Neuronal stem cell (in vitro differentiated cells): ENCODE measurements around the gene ARRB2.

Source experiments
- DNase-seq: peaks from one replicate; pipeline ENCODE4 v3.0.0-alpha.2; 2013; ENCODE audit warnings: low spot score
- H2AFZ ChIP-seq: one replicate; pipeline ENCODE4 v1.6.1; 2013; ENCODE audit warnings: mild to moderate bottlenecking, low read length, inconsistent platforms
- H2AK5ac ChIP-seq: 2 replicates; pipeline ENCODE4 v1.6.1; 2013; ENCODE audit warnings: low read depth, mild to moderate bottlenecking, inconsistent platforms, low read length, moderate library complexity, mixed read lengths
- H2BK120ac ChIP-seq: 2 replicates; pipeline ENCODE4 v1.6.1; 2013; ENCODE audit warnings: low read depth, mild to moderate bottlenecking, inconsistent platforms, low read length, moderate library complexity, mixed read lengths
- H2BK12ac ChIP-seq: one replicate; pipeline ENCODE4 v1.6.1; 2013; ENCODE audit warnings: low read length, inconsistent platforms
- H2BK15ac ChIP-seq: 2 replicates; pipeline ENCODE4 v1.6.1; 2013; ENCODE audit warnings: mild to moderate bottlenecking, low read length, inconsistent platforms, mixed read lengths
- H2BK5ac ChIP-seq: one replicate; pipeline ENCODE4 v1.6.1; 2013; ENCODE audit warnings: inconsistent platforms, mild to moderate bottlenecking, low read length, moderate library complexity
- H3K14ac ChIP-seq: one replicate; pipeline ENCODE4 v1.6.1; 2013; ENCODE audit warnings: low read length, inconsistent platforms
- H3K18ac ChIP-seq: 2 replicates; pipeline ENCODE4 v1.6.1; 2013; ENCODE audit warnings: low read length, inconsistent platforms
- H3K23ac ChIP-seq: 2 replicates; pipeline ENCODE4 v1.6.1; 2013; ENCODE audit warnings: low read depth, mild to moderate bottlenecking, mixed read lengths, low read length, inconsistent platforms; ENCODE audit not compliant: poor library complexity
- H3K27ac ChIP-seq: replicated peaks from 3 replicates; pipeline ENCODE4 v1.5.1; 2013; ENCODE audit warnings: low read length, inconsistent platforms
- H3K27me3 ChIP-seq, 3 experiments: 2 replicates each; pipeline ENCODE4 v1.6.1; 2013; ENCODE audit warnings: low read length in 3 of 3, mild to moderate bottlenecking in 2 of 3, inconsistent platforms in 1 of 3, low read depth in 1 of 3, mixed read lengths in 1 of 3, moderate library complexity in 1 of 3; ENCODE audit not compliant: control insufficient read depth in 3 of 3, insufficient read depth in 3 of 3
- H3K36me3 ChIP-seq, 2 donors: replicated peaks in 1 of 2; 2 replicates each; pipeline ENCODE4 v1.6.1; 2013; ENCODE audit warnings: low read length in 2 of 2; ENCODE audit not compliant: control insufficient read depth in 2 of 2, insufficient read depth in 2 of 2
- H3K4ac ChIP-seq: 2 replicates; pipeline ENCODE4 v1.6.1; 2013; ENCODE audit warnings: inconsistent platforms, mild to moderate bottlenecking, low read length, moderate library complexity
- H3K4me1 ChIP-seq, 2 donors: 1 replicate in 1 of 2; 2 replicates in 1 of 2; pipeline ENCODE4 v1.6.1; 2013; ENCODE audit warnings: low read length in 2 of 2, low read depth in 1 of 2; ENCODE audit not compliant: control insufficient read depth in 2 of 2, insufficient read depth in 1 of 2
- H3K4me2 ChIP-seq: one replicate; pipeline ENCODE4 v1.6.1; 2013; ENCODE audit warnings: mild to moderate bottlenecking, low read length, inconsistent platforms; ENCODE audit not compliant: insufficient read depth, poor library complexity, severe bottlenecking
- H3K4me3 ChIP-seq, 2 donors: 2 replicates each; pipeline ENCODE4 v1.5.1; 2013; ENCODE audit warnings: low read length in 2 of 2, mild to moderate bottlenecking in 2 of 2, inconsistent platforms in 1 of 2, moderate library complexity in 1 of 2
- H3K79me1 ChIP-seq: one replicate; pipeline ENCODE4 v1.6.1; 2013; ENCODE audit warnings: low read depth, mild to moderate bottlenecking, inconsistent platforms, low read length, moderate library complexity
- H3K9ac ChIP-seq: one replicate; pipeline ENCODE4 v1.6.1; 2013; ENCODE audit warnings: mild to moderate bottlenecking, low read depth, low read length, inconsistent platforms; ENCODE audit not compliant: poor library complexity
- H3K9me3 ChIP-seq, 2 donors: replicated peaks in 1 of 2; 2 replicates each; pipeline versions ENCODE3 to v1.6.1; 2013; ENCODE audit warnings: low read length in 2 of 2, mild to moderate bottlenecking in 2 of 2, inconsistent platforms in 1 of 2, low read depth in 1 of 2, mixed read lengths in 1 of 2, moderate library complexity in 1 of 2; ENCODE audit not compliant: control insufficient read depth in 2 of 2, insufficient read depth in 1 of 2
- H4K8ac ChIP-seq: one replicate; pipeline ENCODE4 v1.6.1; 2013; ENCODE audit warnings: low read depth, mild to moderate bottlenecking, inconsistent platforms, low read length, moderate library complexity
- H4K91ac ChIP-seq: one replicate; pipeline ENCODE4 v1.6.1; 2013; ENCODE audit warnings: low read length, low read depth, mild to moderate bottlenecking, inconsistent platforms; ENCODE audit not compliant: poor library complexity
- WGBS, 2 donors: extraction: QIAGEN DNeasy Blood & Tissue Kit; methylation state at CpG; one replicate each; pipeline ENCODE4 v1.1.7; 2013; ENCODE audit warnings: missing lambda C conversion rate in 2 of 2, mixed read lengths in 1 of 2; ENCODE audit not compliant: insufficient read length in 2 of 2, insufficient replicate concordance in 1 of 2; ENCODE audit errors: extremely low coverage in 2 of 2; 5-methylcytosine and 5-hydroxymethylcytosine counted together

ARRB2 gene

DNA sequence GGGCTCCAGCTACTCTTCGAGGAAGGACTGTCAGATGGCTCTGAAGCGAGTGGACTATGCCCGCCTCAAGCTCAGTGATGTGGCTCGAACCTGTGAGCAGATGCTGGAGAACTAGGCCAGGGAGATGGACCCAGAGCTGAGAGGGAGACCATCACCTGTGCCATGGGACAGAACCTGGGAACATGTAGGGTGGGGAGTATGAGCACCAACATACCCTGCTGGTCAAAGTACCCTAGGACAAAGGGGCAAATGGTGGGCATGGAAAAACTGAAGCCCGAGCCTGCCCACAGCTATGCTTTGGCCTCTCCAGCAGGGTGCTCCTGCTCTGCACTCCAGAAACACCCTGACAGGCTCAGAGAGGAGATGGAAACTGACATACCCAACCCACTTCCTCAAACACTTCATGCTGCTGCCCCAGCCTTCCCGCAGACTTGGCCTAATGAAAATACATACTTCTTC, 22.7 kb downstream of the ARRB2 start:
- H3K79me1 ChIP-seq, result no peaks in the 10 kb centered on the region
- no peak overlapping the region for H3K18ac ChIP-seq
- no peak overlapping the region for H2BK120ac ChIP-seq
- peaks cover 1 to 8% of the 10 kb centered on the region in 2 donors for H3K36me3 ChIP-seq
- no peak overlapping the region for H3K14ac ChIP-seq
- no peak for DNase-seq
- no peaks in the 10 kb centered on the region for H3K9me3 ChIP-seq
- no peak overlapping the region for H3K9ac ChIP-seq
- H4K8ac ChIP-seq, result no peak overlapping the region
- no peak overlapping the region for H2BK15ac ChIP-seq
- no peak overlapping the region for H3K4me3 ChIP-seq
- no peak overlapping the region for H2BK5ac ChIP-seq
- H3K27ac ChIP-seq, result no peak overlapping the region
- WGBS, 2 donors, result no CpG with 5 or more reads among the region's 6 CpGs
- H2AK5ac ChIP-seq, result no peak overlapping the region
- H2BK12ac ChIP-seq, result no peak overlapping the region
- H2AFZ ChIP-seq, result no peak overlapping the region
- no peak overlapping the region for H4K91ac ChIP-seq
- peaks cover under 1 to 20% (median 8%) of the 10 kb centered on the region in 3 experiments for H3K27me3 ChIP-seq
- no peak overlapping the region for H3K23ac ChIP-seq
- H3K4ac ChIP-seq, result no peak overlapping the region
- H3K4me1 ChIP-seq, result peaks cover 0 to 2% of the 10 kb centered on the region in 2 donors
- no peak overlapping the region for H3K4me2 ChIP-seq

DNA sequence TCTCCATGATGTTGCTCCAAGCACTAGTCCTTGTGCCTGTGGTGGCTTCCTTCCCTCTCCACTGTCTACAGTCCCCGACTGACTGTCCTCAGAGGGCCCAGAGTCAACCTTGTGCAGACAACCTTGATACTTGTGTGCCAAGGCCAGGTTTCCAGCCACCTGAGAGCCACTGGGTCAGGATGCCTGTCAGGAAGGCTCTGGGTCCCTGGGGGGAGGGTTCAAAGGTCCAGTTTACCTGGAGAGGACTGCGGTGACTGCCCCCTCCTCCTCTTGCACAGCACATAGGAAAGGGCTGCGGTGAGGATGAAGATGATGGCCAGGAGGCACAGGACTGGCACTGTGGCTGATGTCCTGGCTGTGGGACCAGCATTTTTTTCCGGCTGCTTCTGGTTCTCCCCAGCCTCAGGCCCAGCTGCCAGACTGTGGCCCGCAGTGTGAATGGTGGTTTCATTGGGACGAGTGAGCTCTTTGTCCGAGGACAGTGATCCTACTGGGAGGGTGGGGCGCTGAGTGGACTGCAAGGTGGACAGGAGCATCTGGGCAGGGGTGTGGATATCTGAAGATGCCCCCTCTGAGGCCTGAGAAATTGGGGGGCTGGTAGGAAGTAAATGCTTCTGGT, 24.5 kb downstream of the ARRB2 start:
- Histone ChIP-seq H3K18ac (no peak overlapping the region), H3K4ac (no peak overlapping the region), H3K27ac (no peak overlapping the region), H2BK15ac (no peak overlapping the region), H3K9me3 (no peaks in the 10 kb centered on the region), H2BK5ac (no peak overlapping the region), H3K23ac (no peak overlapping the region), H3K14ac (no peak overlapping the region), H3K36me3 (peaks cover 1 to 8% of the 10 kb centered on the region in 2 donors), H3K4me2 (no peak overlapping the region), H2BK120ac (no peak overlapping the region), H3K4me1 (peaks cover 3 to 5% of the 10 kb centered on the region in 2 donors), H3K4me3 (no peak overlapping the region), H2AK5ac (no peak overlapping the region), H3K79me1 (no peaks in the 10 kb centered on the region), H3K27me3 (peaks cover 19 to 38% (median 26%) of the 10 kb centered on the region in 3 experiments), H2AFZ (no peak overlapping the region), H2BK12ac (no peak overlapping the region), H4K91ac (no peak overlapping the region), H3K9ac (no peak overlapping the region), H4K8ac (no peak overlapping the region)
- no CpG with 5 or more reads among the region's 8 CpGs for WGBS, 2 donors
- no peak for DNase-seq

DNA sequence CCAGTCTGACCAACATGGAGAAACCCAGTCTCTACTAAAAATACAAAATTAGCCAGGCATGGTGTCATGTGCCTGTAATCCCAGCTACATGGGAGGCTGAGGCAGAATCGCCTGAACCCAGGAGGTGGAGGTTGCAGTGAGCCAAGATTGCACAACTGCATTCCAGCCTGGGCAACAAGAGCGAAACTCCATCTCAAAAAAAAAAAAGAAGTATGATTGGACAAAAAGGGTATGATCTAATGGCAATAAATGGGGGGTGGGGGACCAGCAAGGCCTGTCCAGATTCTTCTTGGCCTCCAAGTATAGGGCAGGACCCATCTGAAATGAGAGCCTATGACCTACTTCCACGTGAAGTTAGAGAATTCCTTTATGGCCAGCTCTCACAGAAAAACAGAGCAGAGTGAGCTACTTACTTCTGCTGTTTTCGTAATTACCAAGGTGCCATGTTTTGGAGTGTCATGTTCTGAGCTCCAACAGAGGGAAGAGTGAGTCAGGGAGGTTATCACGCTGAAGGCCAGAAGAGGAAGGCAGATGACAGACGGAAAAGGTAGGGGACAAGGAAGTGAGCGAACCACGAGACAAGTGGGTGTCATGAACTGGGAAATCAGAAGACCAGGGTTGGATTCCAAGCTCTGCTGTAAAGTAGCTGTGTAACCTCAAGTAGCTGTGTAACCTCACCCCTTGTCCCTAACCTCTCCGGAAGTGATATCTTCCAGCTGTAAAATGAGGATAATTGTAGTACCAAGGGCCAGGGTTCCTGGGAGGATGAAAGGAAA, 25.6 kb downstream of the ARRB2 start:
- Histone ChIP-seq H3K36me3 (peaks cover 1 to 8% of the 10 kb centered on the region in 2 donors), H4K91ac (no peak overlapping the region), H3K9ac (no peak overlapping the region), H3K4ac (no peak overlapping the region), H3K23ac (no peak overlapping the region), H2BK5ac (no peak overlapping the region), H3K27me3 (peaks cover 23 to 49% (median 37%) of the 10 kb centered on the region in 3 experiments), H2BK12ac (no peak overlapping the region), H2BK120ac (no peak overlapping the region), H3K9me3 (no peaks in the 10 kb centered on the region), H4K8ac (no peak overlapping the region), H3K79me1 (no peaks in the 10 kb centered on the region), H3K4me2 (no peak overlapping the region), H3K14ac (no peak overlapping the region), H3K18ac (no peak overlapping the region), H3K4me3 (no peak overlapping the region), H2AK5ac (no peak overlapping the region), H2AFZ (no peak overlapping the region), H3K4me1 (peaks cover 3% of the 10 kb centered on the region in 2 donors), H2BK15ac (no peak overlapping the region), H3K27ac (no peak overlapping the region)
- DNase-seq, result no peak
- no CpG with 5 or more reads among the region's 9 CpGs for WGBS, 2 donors
